ENCODE results near the gene CGB1.

GRCh38 chr19:49058562-49058961 lies 21.9 kb upstream of the CGB1 start:
- no peak for TF ChIP-seq CTCF (IDR thresholded peaks at IDR 0.05)
- TF ChIP-seq CHD4 (IDR thresholded peaks at IDR 0.05; ENCODE audit: borderline replicate concordance) = no peak
- no peak for TF ChIP-seq POLR2A (IDR thresholded peaks at IDR 0.05; ENCODE audit: low read length)
- TF ChIP-seq MAX (IDR thresholded peaks at IDR 0.05) = no peak
- TF ChIP-seq POLR2AphosphoS2 (conservative IDR thresholded peaks at IDR 0.05; ENCODE audit: low read length) = no peak
- TF ChIP-seq RAD21 (conservative IDR thresholded peaks at IDR 0.05 in 1 of 2, IDR thresholded peaks at IDR 0.05 in 1 of 2) = no peak
- TF ChIP-seq E2F6 (IDR thresholded peaks at IDR 0.05; ENCODE audit: borderline replicate concordance, low read depth) = no peak
